SK-N-SH (cell line): Measurements from ENCODE around the gene HS2ST1. TPM values are rescaled to one million over a fixed set of nuclear protein-coding genes. Genes with fewer than 3 reads are reported as not detected.

Experiments
- REST ChIP-seq: IDR thresholded peaks from 2 replicates; pipeline ENCODE4 v1.6.1; 2012; ENCODE audit warnings: mild to moderate bottlenecking, low read depth, low read length, moderate library complexity
- SIN3A ChIP-seq: IDR thresholded peaks from 2 replicates; pipeline ENCODE4 v1.6.1; 2012; ENCODE audit warnings: low read depth, mild to moderate bottlenecking, low read length, moderate library complexity, borderline replicate concordance
- polyA plus RNA-seq, 3 experiments: library from polyadenylated mRNA; depleted of rRNA; stranded (reverse); fragments of >200 nt; gene quantifications; 2 replicates each; pipeline ENCODE4 v1.2.3, GENCODE V29; 2012

The HS2ST1 gene
- polyA plus RNA-seq, 1 of the 3 experiments (the other 2 are of a cell fraction): 16.6 TPM

- TF ChIP-seq REST (no peak), SIN3A (no peak)
These were observed 245.0 kb downstream of the HS2ST1 start (continued) for GRCh38 chr1:87159378-87159915.

Other genes with a start within 250 kb of the HS2ST1 start
- gene SH3GLB1, start 210.1 kb upstream of the HS2ST1 start, polyA plus RNA-seq (2012; rRNA removed): 13.2 and 16.3 TPM in 2 replicates
- 155 and 188 TPM in 2 replicates for gene SELENOF, start 509 bp upstream of the HS2ST1 start, polyA plus RNA-seq (2012; rRNA removed)